Esophagus muscularis mucosa (tissue), 4 donors: ENCODE data around the gene FYB1.

Experiments used
- CTCF ChIP-seq, 3 experiments: fragments of 200-600 bp in 2 of 3; fragments of 450-650 bp in 1 of 3; sonication (generic) in 2 of 3; IDR thresholded peaks; one replicate each; pipeline ENCODE4 v1.5.1; 2017 to 2019; ENCODE audit warnings: antibody characterized with exemption in 3 of 3, mild to moderate bottlenecking in 2 of 3, moderate library complexity in 1 of 3
- EP300 ChIP-seq: sonication (generic); formaldehyde crosslinking; IDR thresholded peaks from one replicate; pipeline ENCODE4 v1.6.1; 2017; ENCODE audit warnings: antibody characterized with exemption
- POLR2A ChIP-seq: fragments of 450-650 bp; IDR thresholded peaks from one replicate; pipeline ENCODE4 v1.6.1; 2017; ENCODE audit warnings: antibody characterized with exemption, moderate library complexity, mild to moderate bottlenecking, low read depth
- POLR2AphosphoS5 ChIP-seq, 2 donors: sonication (generic); formaldehyde crosslinking; IDR thresholded peaks; one replicate each; pipeline ENCODE4 v1.6.1; 2017; ENCODE audit warnings: antibody characterized with exemption in 2 of 2

- TF ChIP-seq POLR2A = no peak
- no peak for TF ChIP-seq CTCF (IDR thresholded peaks at IDR 0.05)
- no peak for TF ChIP-seq POLR2AphosphoS5 (IDR thresholded peaks at IDR 0.05)
- no peak for TF ChIP-seq EP300
Measured at GRCh38 chr5:39121922-39122321, 97.4 kb downstream of the FYB1 start.
